Measurements from ENCODE around the gene HMGB4.

DNA sequence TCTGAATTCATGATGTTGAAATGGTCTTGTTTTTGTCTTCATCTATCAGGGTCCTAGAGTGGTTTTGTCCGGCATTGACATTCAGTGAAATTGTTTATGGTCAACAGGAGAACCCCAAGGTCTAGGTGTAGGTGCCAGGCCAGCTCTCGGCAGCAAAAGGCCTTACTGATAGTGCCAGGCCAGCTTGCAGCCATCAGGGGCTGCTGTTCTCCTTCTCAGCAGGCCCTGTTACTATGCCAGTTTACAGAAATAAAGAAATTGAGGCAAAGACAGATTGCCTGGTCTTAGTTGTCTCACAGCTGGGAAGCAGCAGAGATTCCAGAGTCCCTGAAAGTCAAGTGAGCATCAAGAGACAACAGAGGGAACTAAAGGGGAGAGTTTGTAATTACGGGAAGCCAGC, 12.0 kb downstream of the HMGB4 start:
- TF ChIP-seq, protein P1, sequence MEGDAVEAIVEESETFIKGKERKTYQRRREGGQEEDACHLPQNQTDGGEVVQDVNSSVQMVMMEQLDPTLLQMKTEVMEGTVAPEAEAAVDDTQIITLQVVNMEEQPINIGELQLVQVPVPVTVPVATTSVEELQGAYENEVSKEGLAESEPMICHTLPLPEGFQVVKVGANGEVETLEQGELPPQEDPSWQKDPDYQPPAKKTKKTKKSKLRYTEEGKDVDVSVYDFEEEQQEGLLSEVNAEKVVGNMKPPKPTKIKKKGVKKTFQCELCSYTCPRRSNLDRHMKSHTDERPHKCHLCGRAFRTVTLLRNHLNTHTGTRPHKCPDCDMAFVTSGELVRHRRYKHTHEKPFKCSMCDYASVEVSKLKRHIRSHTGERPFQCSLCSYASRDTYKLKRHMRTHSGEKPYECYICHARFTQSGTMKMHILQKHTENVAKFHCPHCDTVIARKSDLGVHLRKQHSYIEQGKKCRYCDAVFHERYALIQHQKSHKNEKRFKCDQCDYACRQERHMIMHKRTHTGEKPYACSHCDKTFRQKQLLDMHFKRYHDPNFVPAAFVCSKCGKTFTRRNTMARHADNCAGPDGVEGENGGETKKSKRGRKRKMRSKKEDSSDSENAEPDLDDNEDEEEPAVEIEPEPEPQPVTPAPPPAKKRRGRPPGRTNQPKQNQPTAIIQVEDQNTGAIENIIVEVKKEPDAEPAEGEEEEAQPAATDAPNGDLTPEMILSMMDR (IDR thresholded peaks at IDR 0.05 in 4 of 5, conservative IDR thresholded peaks at IDR 0.05 in 1 of 5): no peak
- no peak for TF ChIP-seq POLR2A (IDR thresholded peaks at IDR 0.05)
